NCI-H510A (cell line): Measurements from ENCODE around the gene FAM78A.

Experiments
- DNase-seq: peaks from one replicate; lab custom pipeline; 2025; lab: John Stamatoyannopoulos, UW

Gene FAM78A

GRCh38 chr9:131302244-131303075 lies 26.1 kb upstream of the FAM78A start:
- DNase-seq = no peak

GRCh38 chr9:131300444-131300843 lies 24.1 kb upstream of the FAM78A start:
- DNase-seq = no peak

GRCh38 chr9:131299961-131300347 lies 23.6 kb upstream of the FAM78A start:
- no peak for DNase-seq

GRCh38 chr9:131299346-131299960 lies 23.1 kb upstream of the FAM78A start:
- DNase-seq = no peak

GRCh38 chr9:131298816-131299215 lies 22.5 kb upstream of the FAM78A start:
- DNase-seq = no peak

GRCh38 chr9:131298341-131298740 lies 22.0 kb upstream of the FAM78A start:
- DNase-seq = no peak

- DNase-seq = no peak
These were observed 21.6 kb upstream of the FAM78A start for GRCh38 chr9:131297903-131298302.

- DNase-seq = no peak
These were observed 20.7 kb upstream of the FAM78A start for GRCh38 chr9:131296906-131297500.

- no peak for DNase-seq
These were observed 20.1 kb upstream of the FAM78A start for GRCh38 chr9:131296460-131296859.

- no peak for DNase-seq
These were observed 16.6 kb upstream of the FAM78A start for GRCh38 chr9:131292937-131293336.

GRCh38 chr9:131291795-131292315 lies 15.5 kb upstream of the FAM78A start:
- DNase-seq = no peak

GRCh38 chr9:131290767-131291370 lies 14.6 kb upstream of the FAM78A start:
- DNase-seq = no peak

GRCh38 chr9:131290036-131290766 lies 13.9 kb upstream of the FAM78A start:
- no peak for DNase-seq

GRCh38 chr9:131289301-131290035 lies 13.2 kb upstream of the FAM78A start, which contains the start of gene PLPP7:
TSS of gene PLPP7 (plus strand) at chr9:131289723. CDS start at chr9:131289998, 275 bp downstream.
- no peak for DNase-seq

- DNase-seq = no peak
These were observed 11.9 kb upstream of the FAM78A start for GRCh38 chr9:131288217-131288616.

- DNase-seq = no peak
These were observed 11.0 kb upstream of the FAM78A start for GRCh38 chr9:131287359-131287758.

GRCh38 chr9:131284856-131285255 lies 8.5 kb upstream of the FAM78A start:
- DNase-seq = no peak

- DNase-seq = no peak
These were observed 6.5 kb upstream of the FAM78A start for GRCh38 chr9:131282688-131283422.

- no peak for DNase-seq
These were observed 5.9 kb upstream of the FAM78A start for GRCh38 chr9:131282175-131282574.
